ENCODE measurements around the gene HOXB8. TPM values are rescaled to one million over a fixed set of nuclear protein-coding genes. Genes with fewer than 3 reads are reported as not detected.

Gene HOXB8
- total and polyA plus RNA-seq, 10 of the 15 experiments (the other 5 are each of a cell fraction or from before 2014, with no cell fraction given), result 0.21 TPM; not detected in 9

DNA sequence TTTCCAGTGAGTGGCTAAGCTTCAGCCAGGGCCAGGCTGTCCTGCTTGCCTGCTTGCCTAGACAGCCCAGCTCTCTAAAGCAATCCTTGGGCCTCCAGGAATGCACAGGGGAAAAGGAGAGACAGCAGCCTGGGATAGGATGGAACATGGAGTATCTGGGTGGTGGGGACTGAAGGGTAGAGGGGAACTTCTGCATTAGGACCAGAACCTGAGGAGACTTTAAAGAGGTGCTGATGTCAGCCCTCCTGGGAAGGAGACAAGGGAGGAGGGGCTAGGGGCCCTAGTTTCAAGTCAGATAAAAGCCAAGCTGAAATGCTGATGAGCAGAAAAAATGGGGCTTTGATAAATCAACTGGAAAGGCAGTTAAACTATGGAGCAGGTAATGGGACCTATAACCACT lies 6.1 kb downstream of the HOXB8 start:
- Histone ChIP-seq H3K4me1 (ENCODE audit: control insufficient read depth, insufficient read depth, low read length) (peaks cover 11% of the 10 kb centered on the region), H3K27me3 (replicated peaks in 1 of 2; ENCODE audit: control insufficient read depth in 2 of 2, insufficient read depth in 2 of 2, low read length in 1 of 2) (peaks cover 4 to 8% of the 10 kb centered on the region in 2 experiments; a peak in 3 of 4 replicates), H3K27ac (ENCODE audit: control insufficient read depth, insufficient read depth) (no peak overlapping the region), H3K4me2 (ENCODE audit: control insufficient read depth, insufficient read depth) (0 out of 2 replicates have a peak overlapping the region, but pooled peaks have one; percentile 91), H3K9me3 (replicated peaks; ENCODE audit: control insufficient read depth, insufficient read depth, low read length) (no peaks in the 10 kb centered on the region), H2AFZ (ENCODE audit: control insufficient read depth, low read depth, low read length) (no peak overlapping the region), H4K20me1 (ENCODE audit: control insufficient read depth, insufficient read depth) (no peaks in the 10 kb centered on the region), H3K9ac (ENCODE audit: control insufficient read depth, insufficient read depth, low read length) (no peak overlapping the region), H3K79me2 (ENCODE audit: control insufficient read depth, insufficient read depth, low read length) (no peaks in the 10 kb centered on the region), H3K36me3 (ENCODE audit: control insufficient read depth in 2 of 2, insufficient read depth in 2 of 2, low read length in 1 of 2) (no peaks in the 10 kb centered on the region; a peak in 1 of 4 replicates), H3K4me3 (no peak overlapping the region)
- SMC1A ChIA-PET (ENCODE audit: uncharacterized antibody, unreplicated experiment), result interaction anchor here (1.3 kb wide), 1 partner anchor 16 kb away, joined by 3 read pairs; the partner anchor contains the start of gene HOXB5
- in situ Hi-C loops (cut with MboI) (no loop called here), intact Hi-C loops (cut with micrococcal nuclease; ENCODE audit: unreplicated experiment) (no loop called here)
- no peak for TF ChIP-seq SRF (IDR thresholded peaks at IDR 0.05; ENCODE audit: low read depth in 2 of 2, low read length in 2 of 2)
- BruUV-seq (replicated peaks), result no TSS peak
- POLR2A ChIA-PET, result interaction anchor here (0.6 to 1.7 kb wide), 3 partner anchors 14 to 233 kb away, joined by 3 to 5 read pairs (median 3); no protein-coding TSS in a partner anchor
- DNase-seq (ENCODE audit: low read depth, low spot score) (no peak), FAIRE-seq (peak; percentile 68), ATAC-seq (no peak)
- RAD21 ChIA-PET (ENCODE audit: unreplicated experiment), result interaction anchor here (0.7 to 1.7 kb wide), 5 partner anchors 14 to 346 kb away, joined by 3 to 4 read pairs (median 4); partner anchors contain the start of gene HOXB5
- CTCF ChIA-PET, result interaction anchor here (0.7 to 1.8 kb wide), 9 partner anchors 9 to 584 kb away, joined by 3 to 8 read pairs (median 5); no protein-coding TSS in a partner anchor

GRCh38 chr17:48608494-48608834 lies 6.6 kb downstream of the HOXB8 start:
- Histone ChIP-seq H3K79me2 (ENCODE audit: control insufficient read depth, insufficient read depth, low read length) (no peaks in the 10 kb centered on the region), H3K4me2 (ENCODE audit: control insufficient read depth, insufficient read depth) (no peak overlapping the region), H3K36me3 (ENCODE audit: control insufficient read depth in 2 of 2, insufficient read depth in 2 of 2, low read length in 1 of 2) (no peaks in the 10 kb centered on the region; a peak in 1 of 4 replicates), H3K4me3 (no peak overlapping the region), H3K27ac (ENCODE audit: control insufficient read depth, insufficient read depth) (no peak overlapping the region), H3K4me1 (ENCODE audit: control insufficient read depth, insufficient read depth, low read length) (peaks cover 11% of the 10 kb centered on the region), H4K20me1 (ENCODE audit: control insufficient read depth, insufficient read depth) (no peaks in the 10 kb centered on the region), H3K27me3 (replicated peaks in 1 of 2; ENCODE audit: control insufficient read depth in 2 of 2, insufficient read depth in 2 of 2, low read length in 1 of 2) (peaks cover 0 to 5% of the 10 kb centered on the region in 2 experiments; a peak in 2 of 4 replicates), H3K9me3 (replicated peaks; ENCODE audit: control insufficient read depth, insufficient read depth, low read length) (no peaks in the 10 kb centered on the region), H3K9ac (ENCODE audit: control insufficient read depth, insufficient read depth, low read length) (no peak overlapping the region), H2AFZ (ENCODE audit: control insufficient read depth, low read depth, low read length) (no peak overlapping the region)
- intact Hi-C loops (cut with micrococcal nuclease; ENCODE audit: unreplicated experiment), result no loop called here
- TF ChIP-seq ZNF207 (IDR thresholded peaks at IDR 0.05; ENCODE audit: borderline replicate concordance) (no peak), ZNF592 (IDR thresholded peaks at IDR 0.05) (no peak), BRCA1 (IDR thresholded peaks at IDR 0.05; ENCODE audit: low read depth, low read length) (no peak), SRF (IDR thresholded peaks at IDR 0.05; ENCODE audit: low read depth in 2 of 2, low read length in 2 of 2) (no peak), SIX5 (IDR thresholded peaks at IDR 0.05; ENCODE audit: low read depth, low read length, severe bottlenecking) (no peak), DPF2 (IDR thresholded peaks at IDR 0.05) (no peak), CBX3 (IDR thresholded peaks at IDR 0.05; ENCODE audit: borderline replicate concordance, low read depth) (no peak), SIN3A (IDR thresholded peaks at IDR 0.05; ENCODE audit: low read depth, low read length) (no peak), ZNF217 (IDR thresholded peaks at IDR 0.05) (no peak)
- TF ChIP-seq, protein P1, sequence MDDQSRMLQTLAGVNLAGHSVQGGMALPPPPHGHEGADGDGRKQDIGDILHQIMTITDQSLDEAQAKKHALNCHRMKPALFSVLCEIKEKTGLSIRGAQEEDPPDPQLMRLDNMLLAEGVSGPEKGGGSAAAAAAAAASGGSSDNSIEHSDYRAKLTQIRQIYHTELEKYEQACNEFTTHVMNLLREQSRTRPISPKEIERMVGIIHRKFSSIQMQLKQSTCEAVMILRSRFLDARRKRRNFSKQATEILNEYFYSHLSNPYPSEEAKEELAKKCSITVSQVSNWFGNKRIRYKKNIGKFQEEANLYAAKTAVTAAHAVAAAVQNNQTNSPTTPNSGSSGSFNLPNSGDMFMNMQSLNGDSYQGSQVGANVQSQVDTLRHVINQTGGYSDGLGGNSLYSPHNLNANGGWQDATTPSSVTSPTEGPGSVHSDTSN (IDR thresholded peaks at IDR 0.05; ENCODE audit: insufficient replicate concordance, low read depth, low read length), result no peak
- FAIRE-seq (no peak), DNase-seq (ENCODE audit: low read depth, low spot score) (no peak), ATAC-seq (no peak)
- in situ Hi-C loops (cut with MboI), result no loop called here
- ChIA-PET RAD21 (ENCODE audit: unreplicated experiment) (interaction anchor here (0.7 kb wide), 1 partner anchor 169 kb away, joined by 4 read pairs; no protein-coding TSS in a partner anchor), SMC1A (ENCODE audit: uncharacterized antibody, unreplicated experiment) (interaction anchor here (1.3 kb wide), 1 partner anchor 15 kb away, joined by 3 read pairs; the partner anchor contains the start of gene HOXB5), POLR2A (interaction anchor here (0.7 to 0.8 kb wide), 2 partner anchors 14 to 838 kb away, joined by 3 to 4 read pairs; no protein-coding TSS in a partner anchor), CTCF (interaction anchor here (0.7 to 1.0 kb wide), 3 partner anchors 10 to 218 kb away, joined by 3 to 5 read pairs (median 3); no protein-coding TSS in a partner anchor)
- no TSS peak for BruUV-seq (replicated peaks)
- 100% methylated on average over 1 of the region's 1 CpG for WGBS (ENCODE audit: insufficient coverage, insufficient replicate concordance, low lambda C conversion rate, missing lambda C conversion rate)
